Activated CD8-positive, alpha-beta memory T cell treated with anti-CD3 and anti-CD28 coated beads for 4 hours (primary cell): ENCODE measurements around the gene OR10A3.
A peak's percentile ranks its signal among the peaks of the same experiment; 100 is the strongest.
"Not testable (repeated sequence)": the region's sequence is repeated elsewhere in the genome, so short reads cannot be mapped to it uniquely, and the experiment has no call there.

Source experiments
- DNase-seq, 2 donors: peaks; one replicate each; pipeline ENCODE4 v3.0.0-alpha.2; 2020; ENCODE audit warnings: low read depth in 2 of 2

The OR10A3 gene

GRCh38 chr11:7941608-7942007, at the start of gene OR10A3:
OR10A3 (minus strand) TSS chr11:7941708; CDS start chr11:7939520, 2,188 bp downstream.
- no peak for DNase-seq

GRCh38 chr11:7987560-7987883, 46.0 kb upstream of the OR10A3 start:
- DNase-seq = not testable (repeated sequence)

GRCh38 chr11:7986768-7987559, 45.5 kb upstream of the OR10A3 start, which contains the start of gene EIF3F:
EIF3F (plus strand) TSS chr11:7987337; CDS start chr11:7987353, 16 bp downstream.
- DNase-seq = peak; percentile 71 to 83

- DNase-seq = no peak
Measured at GRCh38 chr11:7983832-7984590, 42.5 kb upstream of the OR10A3 start.

GRCh38 chr11:7982582-7983119, 41.1 kb upstream of the OR10A3 start:
- DNase-seq = no peak

- no peak for DNase-seq
Measured at GRCh38 chr11:7981619-7982157, 40.2 kb upstream of the OR10A3 start.

- no peak for DNase-seq
Measured at GRCh38 chr11:7977232-7977917, 35.9 kb upstream of the OR10A3 start.

- DNase-seq = no peak
Measured at GRCh38 chr11:7974668-7975067, 33.2 kb upstream of the OR10A3 start.

GRCh38 chr11:7973011-7973410, 31.5 kb upstream of the OR10A3 start:
- no peak for DNase-seq

GRCh38 chr11:7971846-7972245, 30.3 kb upstream of the OR10A3 start:
- DNase-seq = no peak

GRCh38 chr11:7969756-7970646, 28.5 kb upstream of the OR10A3 start:
- no peak for DNase-seq

- no peak for DNase-seq
Measured at GRCh38 chr11:7968686-7969085, 27.2 kb upstream of the OR10A3 start.

GRCh38 chr11:7967826-7968225, 26.3 kb upstream of the OR10A3 start:
- DNase-seq = no peak

GRCh38 chr11:7967097-7967496, 25.6 kb upstream of the OR10A3 start:
- DNase-seq = no peak

- no peak for DNase-seq
Measured at GRCh38 chr11:7965386-7965785, 23.9 kb upstream of the OR10A3 start, which contains the start of gene NLRP10. NLRP10 (minus strand) TSS chr11:7965447; CDS start chr11:7963495, 1,952 bp downstream.

GRCh38 chr11:7964873-7965272, 23.4 kb upstream of the OR10A3 start:
- DNase-seq = no peak

GRCh38 chr11:7964261-7964660, 22.8 kb upstream of the OR10A3 start:
- DNase-seq = no peak

- no peak for DNase-seq
Measured at GRCh38 chr11:7955191-7955590, 13.7 kb upstream of the OR10A3 start.

GRCh38 chr11:7949934-7950333, 8.4 kb upstream of the OR10A3 start:
- DNase-seq = no peak

- no peak for DNase-seq
Measured at GRCh38 chr11:7944123-7944522, 2.6 kb upstream of the OR10A3 start.

- DNase-seq = no peak
Measured at GRCh38 chr11:7941146-7941545, 362 bp downstream of the OR10A3 start.
